Activated CD8-positive, alpha-beta memory T cell treated with anti-CD3 and anti-CD28 coated beads for 4 hours (primary cell): ENCODE data around the gene PLAC1.

Experiments used
- DNase-seq, 2 donors: peaks; one replicate each; pipeline ENCODE4 v3.0.0-alpha.2; 2020; ENCODE audit warnings: low read depth in 2 of 2

PLAC1 gene

GRCh38 chrX:134658002-134658759 lies at the start of gene PLAC1:
Gene PLAC1 (minus strand): TSS chrX:134658471. CDS start chrX:134566682, 91,789 bp downstream.
- no peak for DNase-seq

GRCh38 chrX:134706138-134706537 lies 47.9 kb upstream of the PLAC1 start:
- DNase-seq, result no peak

- no peak for DNase-seq
These were observed 37.7 kb upstream of the PLAC1 start for GRCh38 chrX:134695999-134696398.

- DNase-seq, result no peak
These were observed 36.4 kb upstream of the PLAC1 start for GRCh38 chrX:134694333-134695322.

- no peak for DNase-seq
These were observed 35.4 kb upstream of the PLAC1 start for GRCh38 chrX:134693644-134694043.

GRCh38 chrX:134692990-134693389 lies 34.7 kb upstream of the PLAC1 start:
- no peak for DNase-seq

GRCh38 chrX:134692233-134692632 lies 34.0 kb upstream of the PLAC1 start:
- DNase-seq, result no peak

- no peak for DNase-seq
These were observed 33.2 kb upstream of the PLAC1 start for GRCh38 chrX:134691453-134691852.

GRCh38 chrX:134688839-134689238 lies 30.6 kb upstream of the PLAC1 start:
- no peak for DNase-seq

GRCh38 chrX:134688031-134688823 lies 30.0 kb upstream of the PLAC1 start:
- no peak for DNase-seq

GRCh38 chrX:134685668-134686067 lies 27.4 kb upstream of the PLAC1 start:
- no peak for DNase-seq

- no peak for DNase-seq
These were observed 26.7 kb upstream of the PLAC1 start for GRCh38 chrX:134684956-134685355.

GRCh38 chrX:134683351-134684005 lies 25.2 kb upstream of the PLAC1 start:
- no peak for DNase-seq

- DNase-seq, result no peak
These were observed 23.8 kb upstream of the PLAC1 start for GRCh38 chrX:134682081-134682480.

GRCh38 chrX:134679644-134680043 lies 21.4 kb upstream of the PLAC1 start:
- no peak for DNase-seq

GRCh38 chrX:134679221-134679620 lies 20.9 kb upstream of the PLAC1 start:
- DNase-seq, result no peak

GRCh38 chrX:134677332-134677731 lies 19.1 kb upstream of the PLAC1 start:
- DNase-seq, result no peak

- DNase-seq, result no peak
These were observed 18.2 kb upstream of the PLAC1 start for GRCh38 chrX:134676436-134676835.

- no peak for DNase-seq
These were observed 14.9 kb upstream of the PLAC1 start for GRCh38 chrX:134673123-134673522.

- DNase-seq, result no peak
These were observed 13.8 kb upstream of the PLAC1 start for GRCh38 chrX:134672101-134672500.

GRCh38 chrX:134671294-134671693 lies 13.0 kb upstream of the PLAC1 start:
- no peak for DNase-seq
